ENCODE data around the gene PAPPA. TPM values are rescaled to one million over a fixed set of nuclear protein-coding genes. Genes with fewer than 3 reads are reported as not detected.

The PAPPA gene
- total and polyA plus RNA-seq, 4 experiments from 2014 or later = not detected

GRCh38 chr9:116236979-116237378 lies 83.4 kb downstream of the PAPPA start:
- Mint-ChIP-seq H3K27ac (no peak overlapping the region), H3K36me3 (no peaks in the 10 kb centered on the region), H3K27me3 (no peaks in the 10 kb centered on the region), H3K4me1 (no peaks in the 10 kb centered on the region), H3K4me3 (no peak overlapping the region), H3K9me3 (peaks cover 0 to 4% (median under 1%) of the 10 kb centered on the region in 8 donors)
- intact Hi-C loops (cut with micrococcal nuclease) = no loop called here
- no peaks in the 10 kb centered on the region for H3K9me3 ChIP-seq (ENCODE audit: control insufficient read depth in 1 of 2, low read length in 2 of 2)
- no peaks in the 10 kb centered on the region for H3K4me1 ChIP-seq (ENCODE audit: insufficient read depth, low read length)
- CTCF ChIA-PET (ENCODE audit: partially characterized antibody) = no interaction called here
- no peak for DNase-seq
- no peak overlapping the region for H3K4me3 ChIP-seq (ENCODE audit: low read length in 2 of 2)
- no peak overlapping the region for H3K27ac ChIP-seq (ENCODE audit: low read depth, low read length)
- H3K36me3 ChIP-seq (ENCODE audit: insufficient read depth, low read length) = no peaks in the 10 kb centered on the region
- H3K27me3 ChIP-seq (ENCODE audit: insufficient read depth, low read length) = no peaks in the 10 kb centered on the region
- POLR2A ChIA-PET (ENCODE audit: partially characterized antibody) = no interaction called here

DNA sequence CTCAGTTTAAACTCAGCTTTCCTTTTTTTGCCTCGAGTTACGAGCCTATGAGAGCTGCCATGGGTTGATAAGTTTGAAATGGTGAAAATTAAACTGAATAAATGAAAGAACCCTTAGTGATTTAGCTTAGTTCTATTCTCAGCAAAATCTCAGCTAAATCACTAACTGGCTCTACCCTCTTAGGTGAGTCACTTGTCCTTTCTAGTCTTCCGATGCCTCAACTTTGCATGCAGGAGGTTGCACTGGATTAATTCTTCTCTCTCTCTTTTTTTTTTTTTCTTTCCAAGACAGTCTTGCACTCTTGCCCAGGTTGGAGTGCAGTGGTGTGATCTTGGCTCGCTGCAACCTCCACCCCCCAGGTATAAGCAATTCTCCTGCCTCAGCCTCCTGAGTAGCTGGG lies 83.9 kb downstream of the PAPPA start:
- intact Hi-C loops (cut with micrococcal nuclease) = no loop called here
- no peak overlapping the region for H3K27ac Mint-ChIP-seq
- Histone ChIP-seq H3K4me1 (ENCODE audit: insufficient read depth, low read length) (no peaks in the 10 kb centered on the region), H3K27me3 (ENCODE audit: insufficient read depth, low read length) (no peaks in the 10 kb centered on the region), H3K27ac (ENCODE audit: low read depth, low read length) (no peak overlapping the region), H3K4me3 (ENCODE audit: low read length in 2 of 2) (no peak overlapping the region), H3K36me3 (ENCODE audit: insufficient read depth, low read length) (no peaks in the 10 kb centered on the region), H3K9me3 (ENCODE audit: control insufficient read depth in 1 of 2, low read length in 2 of 2) (no peaks in the 10 kb centered on the region)
- ChIA-PET CTCF (ENCODE audit: partially characterized antibody) (no interaction called here), POLR2A (ENCODE audit: partially characterized antibody) (no interaction called here)
- peaks cover 0 to 4% (median 0%) of the 10 kb centered on the region in 8 donors for H3K9me3 Mint-ChIP-seq
- H3K4me1 Mint-ChIP-seq = no peaks in the 10 kb centered on the region
- no peaks in the 10 kb centered on the region for H3K36me3 Mint-ChIP-seq
- no peak overlapping the region for H3K4me3 Mint-ChIP-seq
- H3K27me3 Mint-ChIP-seq = no peaks in the 10 kb centered on the region
- DNase-seq = no peak

- no peaks in the 10 kb centered on the region for H3K27me3 Mint-ChIP-seq
- H3K27ac Mint-ChIP-seq = no peak overlapping the region
- H3K4me1 ChIP-seq (ENCODE audit: insufficient read depth, low read length) = no peaks in the 10 kb centered on the region
- no peak for DNase-seq
- ChIA-PET CTCF (ENCODE audit: partially characterized antibody) (no interaction called here), POLR2A (ENCODE audit: partially characterized antibody) (no interaction called here)
- H3K9me3 ChIP-seq (ENCODE audit: control insufficient read depth in 1 of 2, low read length in 2 of 2) = no peaks in the 10 kb centered on the region
- H3K36me3 ChIP-seq (ENCODE audit: insufficient read depth, low read length) = no peaks in the 10 kb centered on the region
- no peaks in the 10 kb centered on the region for H3K27me3 ChIP-seq (ENCODE audit: insufficient read depth, low read length)
- no peak overlapping the region for H3K27ac ChIP-seq (ENCODE audit: low read depth, low read length)
- intact Hi-C loops (cut with micrococcal nuclease) = no loop called here
- no peaks in the 10 kb centered on the region for H3K36me3 Mint-ChIP-seq
- peaks cover 0 to 4% (median under 1%) of the 10 kb centered on the region in 8 donors for H3K9me3 Mint-ChIP-seq
- no peaks in the 10 kb centered on the region for H3K4me1 Mint-ChIP-seq
- H3K4me3 Mint-ChIP-seq = no peak overlapping the region
- no peak overlapping the region for H3K4me3 ChIP-seq (ENCODE audit: low read length in 2 of 2)
These were observed 84.6 kb downstream of the PAPPA start for GRCh38 chr9:116238225-116238624.

DNA sequence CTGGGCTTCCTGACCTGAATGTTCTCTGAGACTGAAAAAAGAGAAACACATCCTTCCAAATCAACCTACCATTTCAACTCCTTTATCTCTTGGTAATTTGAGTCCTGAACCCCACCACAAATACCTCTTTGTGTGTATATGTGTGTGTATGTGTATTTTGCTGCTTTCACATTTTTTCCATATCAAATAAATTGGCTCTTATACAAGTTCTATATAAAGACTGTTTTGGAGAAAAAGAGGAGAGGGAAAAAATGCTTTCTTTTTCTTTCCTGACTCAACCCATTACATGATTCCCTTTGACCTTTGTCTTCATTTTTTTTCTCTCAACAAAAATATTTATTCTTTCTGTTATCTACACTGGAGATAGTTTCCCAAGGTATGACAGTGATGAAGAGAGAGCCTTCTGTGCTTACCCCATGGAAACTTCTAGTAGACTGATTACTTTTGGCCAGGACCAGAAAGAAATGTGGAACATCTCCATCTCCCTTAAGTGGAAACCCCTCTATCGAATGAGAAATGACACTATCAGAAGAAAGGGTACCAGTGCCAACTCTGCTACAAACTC lies 85.3 kb downstream of the PAPPA start:
- no peak for DNase-seq
- intact Hi-C loops (cut with micrococcal nuclease) = no loop called here
- POLR2A ChIA-PET (ENCODE audit: partially characterized antibody) = no interaction called here

DNA sequence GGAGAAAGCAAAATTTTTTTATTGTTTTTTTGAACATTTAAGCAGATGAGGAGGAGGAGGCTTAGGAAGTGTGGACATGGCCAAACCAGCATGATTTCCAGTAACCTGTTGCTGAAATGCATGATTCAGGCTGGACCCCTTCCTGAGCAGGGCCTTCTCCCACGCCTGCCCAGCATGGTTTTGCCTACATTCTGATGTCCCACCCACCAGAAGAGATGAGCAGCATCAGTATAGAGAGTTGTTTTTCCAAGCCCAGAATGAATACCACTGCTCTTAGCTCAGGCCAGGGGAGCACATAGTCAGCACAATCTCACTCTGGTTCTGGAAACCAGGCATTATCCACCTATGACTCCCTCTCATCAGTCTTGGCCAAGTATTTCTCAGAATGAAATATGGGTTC lies 90.1 kb downstream of the PAPPA start:
- Histone ChIP-seq H3K9me3 (ENCODE audit: control insufficient read depth in 1 of 2, low read length in 2 of 2) (no peaks in the 10 kb centered on the region), H3K4me1 (ENCODE audit: insufficient read depth, low read length) (no peaks in the 10 kb centered on the region), H3K27me3 (ENCODE audit: insufficient read depth, low read length) (no peaks in the 10 kb centered on the region), H3K27ac (ENCODE audit: low read depth, low read length) (no peak overlapping the region), H3K4me3 (ENCODE audit: low read length in 2 of 2) (no peak overlapping the region), H3K36me3 (ENCODE audit: insufficient read depth, low read length) (no peaks in the 10 kb centered on the region)
- Mint-ChIP-seq H3K4me1 (no peaks in the 10 kb centered on the region), H3K4me3 (no peak overlapping the region), H3K27ac (no peak overlapping the region), H3K36me3 (no peaks in the 10 kb centered on the region), H3K27me3 (no peaks in the 10 kb centered on the region), H3K9me3 (peaks cover 0 to 4% (median 0%) of the 10 kb centered on the region in 8 donors)
- intact Hi-C loops (cut with micrococcal nuclease) = no loop called here
- ChIA-PET POLR2A (ENCODE audit: partially characterized antibody) (no interaction called here), CTCF (ENCODE audit: partially characterized antibody) (no interaction called here)
- no peak for DNase-seq

More for the DNA sequence above, 85.3 kb downstream of the PAPPA start:
- H3K36me3 Mint-ChIP-seq = no peaks in the 10 kb centered on the region
- no peak overlapping the region for H3K4me3 ChIP-seq (ENCODE audit: low read length in 2 of 2)
- peaks cover 0 to 4% (median under 1%) of the 10 kb centered on the region in 8 donors for H3K9me3 Mint-ChIP-seq
- no peaks in the 10 kb centered on the region for H3K27me3 ChIP-seq (ENCODE audit: insufficient read depth, low read length)
- CTCF ChIA-PET (ENCODE audit: partially characterized antibody) = no interaction called here
- no peaks in the 10 kb centered on the region for H3K9me3 ChIP-seq (ENCODE audit: control insufficient read depth in 1 of 2, low read length in 2 of 2)
- no peak overlapping the region for H3K27ac ChIP-seq (ENCODE audit: low read depth, low read length)
- H3K36me3 ChIP-seq (ENCODE audit: insufficient read depth, low read length) = no peaks in the 10 kb centered on the region
- no peaks in the 10 kb centered on the region for H3K4me1 ChIP-seq (ENCODE audit: insufficient read depth, low read length)
- H3K27ac Mint-ChIP-seq = no peak overlapping the region
- no peaks in the 10 kb centered on the region for H3K4me1 Mint-ChIP-seq
- H3K27me3 Mint-ChIP-seq = no peaks in the 10 kb centered on the region
- H3K4me3 Mint-ChIP-seq = no peak overlapping the region

GRCh38 chr9:116247284-116247683 lies 93.7 kb downstream of the PAPPA start:
- Histone ChIP-seq H3K27me3 (ENCODE audit: insufficient read depth, low read length) (no peaks in the 10 kb centered on the region), H3K36me3 (ENCODE audit: insufficient read depth, low read length) (no peaks in the 10 kb centered on the region), H3K27ac (ENCODE audit: low read depth, low read length) (no peak overlapping the region), H3K9me3 (ENCODE audit: control insufficient read depth in 1 of 2, low read length in 2 of 2) (no peaks in the 10 kb centered on the region), H3K4me1 (ENCODE audit: insufficient read depth, low read length) (no peaks in the 10 kb centered on the region), H3K4me3 (ENCODE audit: low read length in 2 of 2) (no peak overlapping the region)
- Mint-ChIP-seq H3K9me3 (peaks cover 0 to 4% (median under 1%) of the 10 kb centered on the region in 8 donors), H3K27ac (no peak overlapping the region), H3K27me3 (no peaks in the 10 kb centered on the region), H3K4me1 (no peaks in the 10 kb centered on the region), H3K36me3 (no peaks in the 10 kb centered on the region), H3K4me3 (no peak overlapping the region)
- DNase-seq = no peak
- ChIA-PET CTCF (ENCODE audit: partially characterized antibody) (no interaction called here), POLR2A (ENCODE audit: partially characterized antibody) (no interaction called here)
- intact Hi-C loops (cut with micrococcal nuclease) = no loop called here

GRCh38 chr9:116247791-116248374 lies 94.3 kb downstream of the PAPPA start:
- no peak overlapping the region for H3K4me3 Mint-ChIP-seq
- ChIA-PET CTCF (ENCODE audit: partially characterized antibody) (no interaction called here), POLR2A (ENCODE audit: partially characterized antibody) (no interaction called here)
- H3K9me3 ChIP-seq (ENCODE audit: control insufficient read depth in 1 of 2, low read length in 2 of 2) = no peaks in the 10 kb centered on the region
- no peak overlapping the region for H3K27ac ChIP-seq (ENCODE audit: low read depth, low read length)
- peaks cover 0 to 2% of the 10 kb centered on the region in 2 donors for H3K27me3 Mint-ChIP-seq
- peaks cover 0 to 4% (median under 1%) of the 10 kb centered on the region in 8 donors for H3K9me3 Mint-ChIP-seq
- H3K4me1 Mint-ChIP-seq = no peaks in the 10 kb centered on the region
- no peaks in the 10 kb centered on the region for H3K4me1 ChIP-seq (ENCODE audit: insufficient read depth, low read length)
- H3K27ac Mint-ChIP-seq = no peak overlapping the region
- H3K36me3 ChIP-seq (ENCODE audit: insufficient read depth, low read length) = no peaks in the 10 kb centered on the region
- DNase-seq = no peak
- intact Hi-C loops (cut with micrococcal nuclease) = no loop called here
- H3K36me3 Mint-ChIP-seq = no peaks in the 10 kb centered on the region
- H3K4me3 ChIP-seq (ENCODE audit: low read length in 2 of 2) = no peak overlapping the region
- H3K27me3 ChIP-seq (ENCODE audit: insufficient read depth, low read length) = no peaks in the 10 kb centered on the region
